K562 (cell line): Measurements from ENCODE around the gene SCUBE2. TPM values are rescaled to one million over a fixed set of nuclear protein-coding genes. Genes with fewer than 3 reads are reported as not detected.

Experiments used
- ATAC-seq: fragments of 200-7000 bp; cut with Tn5 transposase; 3 replicates; pipeline ENCODE4 v1.9.1; 2020; ENCODE audit warnings: moderate library complexity
- BruUV-seq: library from RNA; stranded (reverse); fragments of 400-500 nt; replicated peaks from 2 replicates; lab custom pipeline; 2021; lab: Mats Ljungman, UMichigan
- CTCF ChIA-PET: fragments of 300-600 bp; formaldehyde crosslinking; extraction: SDS; loops from one replicate; lab custom pipeline; 2021; ENCODE audit warnings: low intra/inter-chr PET ratio; lab: Yijun Ruan, JAX
- POLR2A ChIA-PET: fragments of 300-600, 350-650 bp; sonication (Branson Sonifier 250); formaldehyde crosslinking; extraction: SDS; loops from one replicate; lab custom pipeline; 2021; ENCODE audit warnings: antibody characterized with exemption, inconsistent platforms; lab: Yijun Ruan, JAX
- DNase-seq, 4 experiments: peaks; one replicate each; pipeline versions ENCODE4 v3.0.0 to v3.0.0-alpha.2; 2011 to 2018; ENCODE audit warnings: low spot score in 3 of 4, mixed read lengths in 3 of 4; ENCODE audit errors: extremely low read depth in 1 of 4
- FAIRE-seq: peaks from 2 replicates; lab custom pipeline; 2011; peaks lifted over from hg19 to GRCh38; lab: Jason Lieb, UNC
- H2AFZ ChIP-seq: 2 replicates; pipeline ENCODE4 v1.6.0; 2011; ENCODE audit warnings: low read depth, low read length, control low read depth, inconsistent platforms
- H3K27ac ChIP-seq: fragments of 200-600 bp; 3 replicates; pipeline ENCODE4 v1.8.0; 2011; ENCODE audit warnings: low read depth, mild to moderate bottlenecking, control low read depth, inconsistent platforms, low read length, moderate library complexity, mixed read lengths; ENCODE audit errors: extremely low read depth
- H3K27me3 ChIP-seq, 2 experiments: fragments of 300-600 bp in 1 of 2; 2 replicates in 1 of 2; 3 replicates in 1 of 2; pipeline versions ENCODE4 v1.6.0 to v1.8.0; 2011; ENCODE audit warnings: inconsistent platforms in 2 of 2, low read length in 2 of 2, mild to moderate bottlenecking in 1 of 2, mixed read lengths in 1 of 2, moderate library complexity in 1 of 2; ENCODE audit not compliant: control insufficient read depth in 2 of 2, insufficient read depth in 2 of 2
- H3K36me3 ChIP-seq: fragments of 300-600 bp; 3 replicates; pipeline ENCODE4 v1.8.0; 2011; ENCODE audit warnings: mild to moderate bottlenecking, low read length, inconsistent platforms; ENCODE audit not compliant: control insufficient read depth, insufficient read depth
- H3K4me1 ChIP-seq, 2 experiments: fragments of 200-600 bp in 1 of 2; replicated peaks in 1 of 2; 2 replicates in 1 of 2; 3 replicates in 1 of 2; pipeline versions ENCODE4 v1.5.1 to v1.8.0; 2011; ENCODE audit warnings: inconsistent platforms in 2 of 2, low read length in 2 of 2, mild to moderate bottlenecking in 1 of 2, mixed read lengths in 1 of 2, moderate library complexity in 1 of 2; ENCODE audit not compliant: control insufficient read depth in 2 of 2, insufficient read depth in 2 of 2
- H3K4me2 ChIP-seq: 2 replicates; pipeline ENCODE4 v1.6.1; 2011; ENCODE audit warnings: low read length, control low read depth, inconsistent platforms, mixed read lengths; ENCODE audit not compliant: insufficient read depth
- H3K4me3 ChIP-seq: fragments of 200-600 bp; sonication (generic), shearing (Covaris generic); 2 replicates; pipeline ENCODE4 v1.5.1; 2016; ENCODE audit warnings: control low read depth, inconsistent platforms
- H3K79me2 ChIP-seq: fragments of 200-600 bp; 3 replicates; pipeline ENCODE4 v1.8.0; 2011; ENCODE audit warnings: low read length, inconsistent platforms; ENCODE audit not compliant: control insufficient read depth, insufficient read depth
- H3K9ac ChIP-seq, 2 experiments: 2 replicates each; pipeline versions ENCODE4 v1.6.0 to v1.6.1; 2011; ENCODE audit warnings: low read depth in 2 of 2, low read length in 2 of 2, control low read depth in 1 of 2, inconsistent platforms in 1 of 2, mild to moderate bottlenecking in 1 of 2, mixed read lengths in 1 of 2; ENCODE audit not compliant: insufficient read depth in 1 of 2
- H3K9me1 ChIP-seq: one replicate; pipeline ENCODE4 v1.6.0; 2011; ENCODE audit warnings: inconsistent platforms, mild to moderate bottlenecking, low read length, moderate library complexity; ENCODE audit not compliant: control insufficient read depth, insufficient read depth
- H3K9me3 ChIP-seq: replicated peaks from 2 replicates; pipeline ENCODE4 v1.5.1; 2011; ENCODE audit warnings: low read depth, low read length, inconsistent platforms; ENCODE audit not compliant: control insufficient read depth, insufficient read depth
- H4K20me1 ChIP-seq: replicated peaks from 2 replicates; pipeline ENCODE4 v1.6.1; 2011; ENCODE audit warnings: low read length, inconsistent platforms, mixed read lengths; ENCODE audit not compliant: control insufficient read depth, insufficient read depth
- CHAMP1 ChIP-seq: fragments of 450-650 bp; IDR thresholded peaks from 2 replicates; pipeline ENCODE4 v1.6.1; 2016; ENCODE audit warnings: mild to moderate bottlenecking
- CHCHD3 ChIP-seq: fragments of 250-450 bp; sonication (Bioruptor Pico); IDR thresholded peaks from 2 replicates; pipeline ENCODE4 v2.1.2; 2022; ENCODE audit warnings: mild to moderate bottlenecking
- KLF1 ChIP-seq: fragments of 450-650 bp; IDR thresholded peaks from 2 replicates; pipeline ENCODE4 v1.6.1; 2016; ENCODE audit warnings: missing genetic modification characterization, missing compliant biosample characterization
- MBD1 ChIP-seq: fragments of 250-450 bp; sonication (Bioruptor Pico); IDR thresholded peaks from 2 replicates; pipeline ENCODE4 v1.8.0; 2022; ENCODE audit warnings: inconsistent platforms
- NR1H2 ChIP-seq: sonication (generic); formaldehyde crosslinking; IDR thresholded peaks from 2 replicates; pipeline ENCODE4 v1.4.0; 2020; ENCODE audit warnings: mild to moderate bottlenecking, missing genetic modification reagents
- PCBP2 ChIP-seq: fragments of 200-400 bp; formaldehyde crosslinking; IDR thresholded peaks from 2 replicates; pipeline ENCODE4 v1.6.1; 2018; ENCODE audit warnings: low read length, low read depth, mild to moderate bottlenecking, moderate library complexity; ENCODE audit not compliant: poor library complexity, severe bottlenecking
- PRMT5 ChIP-seq: sonication (generic); formaldehyde crosslinking; IDR thresholded peaks from 2 replicates; pipeline ENCODE4 v1.5.0; 2020; ENCODE audit warnings: missing genetic modification reagents
- SMAD1 ChIP-seq: fragments of 150-350 bp; IDR thresholded peaks from 2 replicates; pipeline ENCODE4 v1.6.1; 2014; ENCODE audit warnings: low read length, low read depth; ENCODE audit not compliant: partially characterized antibody
- SMARCC2 ChIP-seq: fragments of 450-650 bp; IDR thresholded peaks from 2 replicates; pipeline ENCODE4 v1.6.1; 2017; ENCODE audit warnings: antibody characterized with exemption, moderate library complexity, mild to moderate bottlenecking, low read depth
- THAP12 ChIP-seq: fragments of 250-450 bp; sonication (Bioruptor Pico); IDR thresholded peaks from 2 replicates; pipeline ENCODE4 v1.9.0; 2021; ENCODE audit warnings: mild to moderate bottlenecking, inconsistent platforms
- TRIM28 ChIP-seq: fragments of 450-650 bp; IDR thresholded peaks from 2 replicates; pipeline ENCODE4 v1.6.1; 2017
- U2AF1 ChIP-seq: fragments of 200-400 bp; formaldehyde crosslinking; optimal IDR thresholded peaks from 2 replicates; pipeline ENCODE3; 2017; ENCODE audit warnings: mild to moderate bottlenecking, low read depth, low read length, moderate library complexity
- ZNF140 ChIP-seq: fragments of 250-450 bp; sonication (Bioruptor Pico); IDR thresholded peaks from 2 replicates; pipeline ENCODE4 v1.8.0; 2021; ENCODE audit warnings: moderate library complexity, mild to moderate bottlenecking, inconsistent platforms
- ZNF316 ChIP-seq: fragments of 450-650 bp; IDR thresholded peaks from 2 replicates; pipeline ENCODE4 v1.6.1; 2016
- ZNF551 ChIP-seq: fragments of 250-450 bp; sonication (Bioruptor Pico); IDR thresholded peaks from 2 replicates; pipeline ENCODE4 v1.5.0; 2021; ENCODE audit warnings: mild to moderate bottlenecking, moderate library complexity
- ZNF561 ChIP-seq: fragments of 450-650 bp; formaldehyde crosslinking; conservative IDR thresholded peaks from 2 replicates; pipeline ENCODE4 v1.4.0; 2020; ENCODE audit warnings: mild to moderate bottlenecking, moderate library complexity
- ZNF695 ChIP-seq: fragments of 450-650 bp; formaldehyde crosslinking; IDR thresholded peaks from 2 replicates; pipeline ENCODE4 v1.4.0; 2020; ENCODE audit warnings: mild to moderate bottlenecking, moderate library complexity
- ZNF75A ChIP-seq: fragments of 450-650 bp; formaldehyde crosslinking; IDR thresholded peaks from 2 replicates; pipeline ENCODE4 v1.4.0; 2020; ENCODE audit warnings: mild to moderate bottlenecking
- WGBS: fragments of 100-300 bp; shearing (Covaris generic); methylation state at CpG from one replicate; pipeline ENCODE4 v1.1.6; 2016; ENCODE audit warnings: low coverage, mixed read lengths; ENCODE audit not compliant: insufficient coverage; ENCODE audit errors: missing lambda C conversion rate; 5-methylcytosine and 5-hydroxymethylcytosine counted together
- in situ Hi-C: fragments of 300-500 bp; cut with MboI; formaldehyde crosslinking; loops from 4 replicates; pipeline ENCODE4 v1.15.0; 2018; ENCODE audit warnings: inconsistent platforms, mixed read lengths
- intact Hi-C: fragments of 100-400 bp; cut with micrococcal nuclease; formaldehyde crosslinking; loops from 2 replicates; pipeline ENCODE4 v1.14.2; 2022
- polyA plus RNA-seq, 8 experiments: library from polyadenylated mRNA; depleted of rRNA in 4 of 8; stranded (reverse) in 5 of 8; unstranded in 3 of 8; fragments of >200 nt; fragmentation: Nextera tagmentation in 2 of 8; fragmentation: Illumina TruSeq in 1 of 8; extraction: Ambion mirVana in 2 of 8; extraction: Trizol in 1 of 8; gene quantifications; 2 replicates each; pipeline versions ENCODE4 v1.2.1 to v1.2.3, GENCODE V29; 2011 to 2014; ENCODE audit warnings: inconsistent platforms in 1 of 8, missing spikeins in 1 of 8
- total RNA-seq, 7 experiments: library from RNA; depleted of rRNA in 6 of 7; stranded (reverse); fragments of >200 nt in 6 of 7; fragmentation: Illumina TruSeq in 2 of 7; extraction: Trizol in 2 of 7; gene quantifications; 2 replicates each; pipeline versions ENCODE4 v1.2.1 to v1.2.3, GENCODE V29; 2011 to 2021; ENCODE audit warnings: low replicate concordance in 1 of 7

SCUBE2 gene
- total and polyA plus RNA-seq, 9 of the 15 experiments (the other 6 are each of a cell fraction or from before 2014, with no cell fraction given), result 0.06 to 0.40 (median 0.07) TPM; not detected in 6

GRCh38 chr11:9059406-9059805, 32.0 kb downstream of the SCUBE2 start (continued):
- TF ChIP-seq ZNF695 (no peak), ZNF75A (no peak)
- TF ChIP-seq, all 486 proteins: peak for 0

GRCh38 chr11:9057888-9058287, 33.5 kb downstream of the SCUBE2 start:
- Histone ChIP-seq H3K27ac (no peak overlapping the region), H3K4me2 (no peak overlapping the region), H3K79me2 (no peaks in the 10 kb centered on the region), H3K9ac (no peak overlapping the region), H4K20me1 (no peaks in the 10 kb centered on the region), H3K4me3 (no peak overlapping the region), H3K4me1 (no peaks in the 10 kb centered on the region; a peak in 1 of 5 replicates), H3K9me3 (no peaks in the 10 kb centered on the region), H3K36me3 (no peaks in the 10 kb centered on the region), H2AFZ (no peak overlapping the region), H3K27me3 (peaks cover 21 to 45% of the 10 kb centered on the region in 2 experiments), H3K9me1 (no peaks in the 10 kb centered on the region)
- intact Hi-C loops, result no loop called here
- no peak for ATAC-seq
- no peak for FAIRE-seq
- no TSS peak for BruUV-seq
- DNase-seq, result no peak
- in situ Hi-C loops, result no loop called here
- WGBS, result 2% methylated on average over 4 of the region's 4 CpGs
- ChIA-PET CTCF (no interaction called here), POLR2A (interaction anchor here (1.0 kb wide), 1 partner anchor 11 kb away, joined by 4 read pairs; no protein-coding TSS in a partner anchor)
- no peak for TF ChIP-seq ZNF316
- TF ChIP-seq ZNF140, result no peak
- TF ChIP-seq ZNF561 (CRISPR knock-in tag), result no peak
- no peak for TF ChIP-seq PCBP2
- no peak for TF ChIP-seq U2AF1
- TF ChIP-seq TRIM28, result no peak
- no peak for TF ChIP-seq MBD1
- no peak for TF ChIP-seq SMAD1
- no peak for TF ChIP-seq PRMT5 (CRISPR knock-in tag)
- TF ChIP-seq SMARCC2, result no peak
- no peak for TF ChIP-seq THAP12 (CRISPR knock-in tag)
- TF ChIP-seq KLF1 (tag), result no peak
- TF ChIP-seq CHAMP1, result no peak
- TF ChIP-seq NR1H2 (CRISPR knock-in tag), result no peak
- no peak for TF ChIP-seq ZNF551 (CRISPR knock-in tag)
- no peak for TF ChIP-seq CHCHD3 (CRISPR knock-in tag)
